Measurements from ENCODE around the gene CLIC3. TPM values are rescaled to one million over a fixed set of nuclear protein-coding genes. Genes with fewer than 3 reads are reported as not detected.

CLIC3 gene
- polyA plus RNA-seq, 2 of the 4 experiments (the other 2 are of a cell fraction), result 0.61 to 6.4 TPM

DNA sequence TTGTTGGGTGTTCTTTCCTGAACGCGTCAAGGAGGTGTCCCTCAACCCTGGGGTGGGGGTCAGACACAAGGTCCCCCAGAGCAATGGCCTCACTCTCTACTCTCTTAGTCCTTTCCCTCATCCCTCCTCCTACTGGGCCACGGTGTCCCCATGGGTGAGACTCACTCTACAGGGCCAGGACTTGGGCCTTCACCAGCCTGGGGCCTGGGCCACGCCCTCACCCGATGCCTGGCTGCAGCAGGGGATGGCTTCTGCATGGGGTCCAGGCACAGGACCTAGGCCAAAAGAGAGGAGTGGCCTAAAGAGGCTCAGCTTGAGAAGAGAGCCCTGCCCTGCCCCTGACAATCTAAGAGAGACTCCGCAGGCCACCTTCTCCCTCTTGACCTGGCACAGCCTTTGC, 38.5 kb downstream of the CLIC3 start (continued):
- TF ChIP-seq BCL3 (IDR thresholded peaks at IDR 0.05), result no peak
- TF ChIP-seq, protein P1, sequence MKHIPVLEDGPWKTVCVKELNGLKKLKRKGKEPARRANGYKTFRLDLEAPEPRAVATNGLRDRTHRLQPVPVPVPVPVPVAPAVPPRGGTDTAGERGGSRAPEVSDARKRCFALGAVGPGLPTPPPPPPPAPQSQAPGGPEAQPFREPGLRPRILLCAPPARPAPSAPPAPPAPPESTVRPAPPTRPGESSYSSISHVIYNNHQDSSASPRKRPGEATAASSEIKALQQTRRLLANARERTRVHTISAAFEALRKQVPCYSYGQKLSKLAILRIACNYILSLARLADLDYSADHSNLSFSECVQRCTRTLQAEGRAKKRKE (CRISPR knock-in tag; IDR thresholded peaks at IDR 0.05; ENCODE audit: low read depth), result no peak
- no peak for TF ChIP-seq NFE2L2 (conservative IDR thresholded peaks at IDR 0.05; ENCODE audit: low read length)

DNA sequence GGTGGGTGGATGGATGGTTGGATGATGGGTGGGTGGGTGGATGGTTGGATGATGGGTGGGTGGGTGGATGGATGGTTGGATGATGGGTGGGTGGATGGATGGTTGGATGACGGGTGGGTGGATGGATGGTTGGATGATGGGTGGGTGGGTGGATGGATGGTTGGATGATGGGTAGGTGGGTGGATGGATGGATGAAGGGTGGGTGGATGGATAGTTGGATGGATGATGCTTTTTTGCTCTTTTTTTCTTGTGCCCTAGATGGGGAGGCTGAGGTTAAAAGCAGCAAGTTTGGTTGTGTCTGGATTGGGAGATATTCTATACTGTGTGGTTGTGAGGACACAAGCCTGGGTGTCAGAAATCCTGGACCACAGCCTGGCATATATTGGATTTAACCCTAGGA, 38.9 kb downstream of the CLIC3 start:
- no peak overlapping the region for H3K4me2 ChIP-seq
- ChIA-PET POLR2A (interaction anchor here (1.3 kb wide), 1 partner anchor 8 kb away, joined by 3 read pairs; no protein-coding TSS in a partner anchor), CTCF (no interaction called here)
- FAIRE-seq (no peak), ATAC-seq (no peak), DNase-seq (ENCODE audit: low read depth in 1 of 2, low spot score in 1 of 2) (no peak)
- H3K4me1 ChIP-seq, result no peaks in the 10 kb centered on the region
- no peaks in the 10 kb centered on the region for H3K9me3 ChIP-seq
- H3K4me3 ChIP-seq, result no peak overlapping the region
- no CpG with 5 or more reads among the region's 1 CpG for WGBS (ENCODE audit: missing lambda C conversion rate)
- no peak overlapping the region for H3K27ac ChIP-seq
- TF ChIP-seq CEBPB (IDR thresholded peaks at IDR 0.05) (no peak), E2F6 (IDR thresholded peaks at IDR 0.05; ENCODE audit: borderline replicate concordance, low read depth) (no peak), HOXB13 (CRISPR knock-in tag; IDR thresholded peaks at IDR 0.05; ENCODE audit: low read depth) (no peak), SMC3 (IDR thresholded peaks at IDR 0.05) (no peak), ZC3H11A (IDR thresholded peaks at IDR 0.05) (no peak), JUNB (IDR thresholded peaks at IDR 0.05) (no peak), PHF8 (IDR thresholded peaks at IDR 0.05; ENCODE audit: borderline replicate concordance, low read depth) (no peak), RNF2 (IDR thresholded peaks at IDR 0.05; ENCODE audit: borderline replicate concordance, low read depth) (no peak), MYC (IDR thresholded peaks at IDR 0.05; ENCODE audit: borderline replicate concordance, low read length) (no peak), HMGXB4 (CRISPR knock-in tag; IDR thresholded peaks at IDR 0.05; ENCODE audit: borderline replicate concordance) (no peak), RFX5 (IDR thresholded peaks at IDR 0.05) (no peak), EP300 (IDR thresholded peaks at IDR 0.05) (no peak), CBX2 (IDR thresholded peaks at IDR 0.05; ENCODE audit: borderline replicate concordance, low read depth) (no peak)
- TF ChIP-seq, protein P2, sequence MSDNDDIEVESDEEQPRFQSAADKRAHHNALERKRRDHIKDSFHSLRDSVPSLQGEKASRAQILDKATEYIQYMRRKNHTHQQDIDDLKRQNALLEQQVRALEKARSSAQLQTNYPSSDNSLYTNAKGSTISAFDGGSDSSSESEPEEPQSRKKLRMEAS (IDR thresholded peaks at IDR 0.05), result no peak
- TF ChIP-seq, protein P3, sequence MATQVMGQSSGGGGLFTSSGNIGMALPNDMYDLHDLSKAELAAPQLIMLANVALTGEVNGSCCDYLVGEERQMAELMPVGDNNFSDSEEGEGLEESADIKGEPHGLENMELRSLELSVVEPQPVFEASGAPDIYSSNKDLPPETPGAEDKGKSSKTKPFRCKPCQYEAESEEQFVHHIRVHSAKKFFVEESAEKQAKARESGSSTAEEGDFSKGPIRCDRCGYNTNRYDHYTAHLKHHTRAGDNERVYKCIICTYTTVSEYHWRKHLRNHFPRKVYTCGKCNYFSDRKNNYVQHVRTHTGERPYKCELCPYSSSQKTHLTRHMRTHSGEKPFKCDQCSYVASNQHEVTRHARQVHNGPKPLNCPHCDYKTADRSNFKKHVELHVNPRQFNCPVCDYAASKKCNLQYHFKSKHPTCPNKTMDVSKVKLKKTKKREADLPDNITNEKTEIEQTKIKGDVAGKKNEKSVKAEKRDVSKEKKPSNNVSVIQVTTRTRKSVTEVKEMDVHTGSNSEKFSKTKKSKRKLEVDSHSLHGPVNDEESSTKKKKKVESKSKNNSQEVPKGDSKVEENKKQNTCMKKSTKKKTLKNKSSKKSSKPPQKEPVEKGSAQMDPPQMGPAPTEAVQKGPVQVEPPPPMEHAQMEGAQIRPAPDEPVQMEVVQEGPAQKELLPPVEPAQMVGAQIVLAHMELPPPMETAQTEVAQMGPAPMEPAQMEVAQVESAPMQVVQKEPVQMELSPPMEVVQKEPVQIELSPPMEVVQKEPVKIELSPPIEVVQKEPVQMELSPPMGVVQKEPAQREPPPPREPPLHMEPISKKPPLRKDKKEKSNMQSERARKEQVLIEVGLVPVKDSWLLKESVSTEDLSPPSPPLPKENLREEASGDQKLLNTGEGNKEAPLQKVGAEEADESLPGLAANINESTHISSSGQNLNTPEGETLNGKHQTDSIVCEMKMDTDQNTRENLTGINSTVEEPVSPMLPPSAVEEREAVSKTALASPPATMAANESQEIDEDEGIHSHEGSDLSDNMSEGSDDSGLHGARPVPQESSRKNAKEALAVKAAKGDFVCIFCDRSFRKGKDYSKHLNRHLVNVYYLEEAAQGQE (IDR thresholded peaks at IDR 0.05), result no peak
